NOMO-1 treated with DMSO at 0.1 percent for 48 hours (cell line): ENCODE results near the gene ZDHHC14.
A peak's percentile ranks its signal among the peaks of the same experiment; 100 is the strongest.
"Not testable (repeated sequence)": the region's sequence is repeated elsewhere in the genome, so short reads cannot be mapped to it uniquely, and the experiment has no call there.

Source experiments
- DNase-seq: peaks from one replicate; lab custom pipeline; 2025; ENCODE audit not compliant: unreplicated experiment; lab: John Stamatoyannopoulos, UW

The ZDHHC14 gene

GRCh38 chr6:157463743-157464135 is 82.7 kb downstream of the ZDHHC14 start:
- not testable (repeated sequence) for DNase-seq

DNA sequence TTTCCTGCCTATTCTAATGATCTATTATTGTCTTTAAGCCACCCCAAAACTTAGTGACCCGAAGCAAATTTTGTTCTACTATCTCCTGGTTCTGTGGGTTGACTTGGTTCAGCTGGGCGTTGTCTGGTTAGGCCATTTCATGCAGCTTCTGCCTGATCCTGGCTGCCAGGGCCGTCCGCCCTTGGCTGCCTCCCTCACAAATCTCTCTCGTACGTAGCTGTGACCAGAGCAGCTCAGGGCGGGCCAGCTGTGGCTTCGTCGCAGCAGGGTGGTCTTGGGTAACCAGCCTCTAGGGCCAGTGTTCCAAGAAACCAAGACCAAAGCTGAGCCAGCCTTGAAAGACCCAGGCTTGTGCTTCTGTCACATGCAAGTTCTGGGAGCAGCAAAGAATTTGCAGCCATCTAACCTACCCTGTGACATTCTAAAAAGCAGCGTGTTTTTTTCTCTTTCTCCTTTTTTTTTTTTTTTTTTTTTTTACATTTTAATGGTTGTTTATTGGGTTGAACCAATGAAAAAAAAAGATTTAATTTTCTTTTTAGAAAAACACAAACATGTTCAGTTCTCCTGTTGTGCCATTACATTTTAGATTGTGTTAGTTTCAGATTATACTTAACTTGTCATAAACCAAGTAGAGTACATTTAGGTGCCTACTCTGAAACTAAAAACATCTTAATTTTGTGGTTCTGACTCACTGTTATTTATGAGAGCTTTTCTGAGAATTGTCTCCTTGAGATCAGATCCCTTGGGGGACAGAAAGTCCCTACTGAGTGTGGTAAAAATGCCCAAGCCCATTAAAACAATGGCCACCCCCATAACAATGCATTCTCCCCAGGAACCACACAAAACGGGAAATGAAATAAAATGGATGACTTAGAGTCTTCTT is 83.9 kb downstream of the ZDHHC14 start:
- no peak for DNase-seq

GRCh38 chr6:157466342-157466648 is 85.3 kb downstream of the ZDHHC14 start:
- no peak for DNase-seq

GRCh38 chr6:157467339-157467738 is 86.3 kb downstream of the ZDHHC14 start:
- DNase-seq: not testable (repeated sequence)

DNA sequence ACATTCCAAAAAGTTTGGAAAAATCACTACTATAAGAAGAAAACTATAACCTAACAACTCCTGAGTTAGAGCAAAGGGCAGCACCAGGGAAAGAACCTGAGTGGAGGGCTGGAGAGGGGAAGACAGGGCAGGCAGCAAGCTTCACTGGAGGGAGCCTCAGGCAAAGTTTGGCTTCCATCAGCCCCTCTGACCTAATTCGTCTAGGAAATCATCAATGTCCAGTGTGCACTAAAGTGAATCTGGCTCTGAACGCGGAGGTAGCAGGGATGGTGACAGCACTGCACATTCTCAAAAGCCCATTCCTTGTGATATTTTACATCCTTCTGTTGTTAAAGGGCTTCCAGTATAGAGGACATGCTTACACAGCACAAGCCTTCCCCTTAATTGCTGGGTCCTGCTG is 87.1 kb downstream of the ZDHHC14 start:
- no peak for DNase-seq

DNA sequence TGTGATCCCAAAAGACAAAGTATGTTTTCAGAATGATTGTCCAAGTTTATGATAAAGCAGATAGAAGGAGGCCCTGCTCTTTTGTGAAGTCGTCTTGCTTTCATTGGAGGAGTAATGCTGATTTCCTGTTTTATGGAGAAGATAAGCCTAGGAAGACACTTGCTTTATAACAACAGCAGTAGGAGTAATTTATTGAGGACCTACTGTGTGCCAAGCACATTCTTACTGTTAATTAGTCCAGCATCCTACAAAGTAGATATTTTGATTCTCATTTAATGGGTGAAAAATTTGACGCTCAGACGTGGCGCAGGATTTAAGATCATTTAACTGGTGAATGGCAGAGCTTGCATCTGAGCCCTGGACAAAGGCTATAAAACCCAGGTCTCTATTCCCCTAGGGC is 87.6 kb downstream of the ZDHHC14 start:
- DNase-seq: no peak

GRCh38 chr6:157469378-157469777 is 88.4 kb downstream of the ZDHHC14 start:
- peak; percentile 33 for DNase-seq

GRCh38 chr6:157471077-157471686 is 90.2 kb downstream of the ZDHHC14 start:
- no peak for DNase-seq

GRCh38 chr6:157471895-157472686 is 91.1 kb downstream of the ZDHHC14 start:
- DNase-seq: no peak

DNA sequence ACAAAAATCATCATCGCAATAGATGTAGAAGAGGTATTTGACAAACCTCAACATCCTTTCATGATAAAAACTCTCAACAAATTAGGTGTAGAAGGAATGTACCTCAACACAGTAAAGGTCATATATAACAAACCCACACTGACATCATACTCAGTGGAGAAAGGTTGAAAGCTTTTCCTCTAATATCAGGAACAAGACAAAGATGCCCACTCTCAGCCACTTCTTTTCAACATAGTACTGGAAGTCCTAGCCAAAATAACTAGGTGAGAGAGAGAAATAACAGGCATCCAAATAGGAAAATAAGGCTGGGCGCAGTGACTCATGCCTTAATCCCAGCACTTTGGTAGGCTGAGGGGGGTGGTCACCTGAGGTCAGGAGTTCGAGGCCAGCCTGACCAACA is 95.8 kb downstream of the ZDHHC14 start:
- DNase-seq: no peak

DNA sequence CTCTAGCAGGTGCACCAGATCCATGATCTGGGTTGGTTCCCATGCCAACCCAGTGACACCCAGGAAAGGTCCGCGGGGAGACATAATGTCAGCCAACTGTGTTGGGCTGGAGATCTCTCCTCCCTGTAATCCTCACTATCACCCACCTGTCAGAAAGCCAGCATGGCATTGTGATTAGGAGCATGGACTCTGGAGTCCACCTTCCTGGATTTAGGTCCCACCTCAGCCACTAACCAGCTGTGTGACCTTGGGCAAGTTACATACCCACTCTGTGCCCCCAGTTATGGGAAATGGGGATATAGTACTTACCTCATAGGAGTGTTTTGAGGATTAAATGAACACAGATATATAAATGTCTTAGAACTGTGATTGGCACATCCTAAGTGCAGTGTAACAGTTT is 97.9 kb downstream of the ZDHHC14 start:
- no peak for DNase-seq

DNA sequence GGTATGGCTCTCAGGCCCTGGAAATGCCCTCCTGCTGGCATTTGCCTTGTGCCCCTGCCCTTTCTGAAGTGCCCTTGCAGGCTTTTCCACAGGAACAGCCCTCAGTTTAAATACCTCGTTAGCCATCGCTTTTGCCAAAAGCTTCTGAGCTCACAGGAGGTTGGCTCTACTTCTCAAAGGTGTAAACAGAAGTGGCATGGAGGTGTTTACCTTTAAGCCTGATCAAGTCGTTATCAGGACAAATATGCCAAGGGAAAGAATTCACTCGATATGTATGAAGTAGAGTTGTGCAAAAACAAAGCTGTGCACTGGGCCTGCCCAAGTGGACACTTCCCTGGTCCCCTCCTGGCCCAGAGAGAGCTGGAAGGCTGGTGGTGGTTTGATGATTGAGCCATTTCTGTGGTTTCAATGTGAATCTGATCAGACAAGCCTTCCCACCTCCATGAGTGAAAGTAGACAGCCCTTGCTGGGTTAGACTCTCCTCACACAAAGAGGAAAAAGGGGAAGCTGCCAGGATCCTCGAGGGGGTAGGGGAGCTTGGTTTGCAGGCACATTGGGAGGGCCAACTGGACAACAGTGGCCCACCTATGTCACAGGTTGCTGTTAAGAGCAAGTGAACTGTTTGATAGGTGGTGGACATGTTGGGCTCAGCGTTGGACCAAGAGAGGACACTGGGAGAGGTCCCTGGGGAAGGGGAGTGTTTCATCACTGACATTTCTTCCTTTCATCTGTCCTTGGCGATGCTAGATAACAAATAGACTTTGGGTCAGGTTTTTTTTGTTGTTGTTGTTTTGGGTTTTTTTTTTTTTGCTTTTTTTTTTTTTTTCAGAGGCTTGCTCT is 98.7 kb downstream of the ZDHHC14 start:
- no peak for DNase-seq

DNA sequence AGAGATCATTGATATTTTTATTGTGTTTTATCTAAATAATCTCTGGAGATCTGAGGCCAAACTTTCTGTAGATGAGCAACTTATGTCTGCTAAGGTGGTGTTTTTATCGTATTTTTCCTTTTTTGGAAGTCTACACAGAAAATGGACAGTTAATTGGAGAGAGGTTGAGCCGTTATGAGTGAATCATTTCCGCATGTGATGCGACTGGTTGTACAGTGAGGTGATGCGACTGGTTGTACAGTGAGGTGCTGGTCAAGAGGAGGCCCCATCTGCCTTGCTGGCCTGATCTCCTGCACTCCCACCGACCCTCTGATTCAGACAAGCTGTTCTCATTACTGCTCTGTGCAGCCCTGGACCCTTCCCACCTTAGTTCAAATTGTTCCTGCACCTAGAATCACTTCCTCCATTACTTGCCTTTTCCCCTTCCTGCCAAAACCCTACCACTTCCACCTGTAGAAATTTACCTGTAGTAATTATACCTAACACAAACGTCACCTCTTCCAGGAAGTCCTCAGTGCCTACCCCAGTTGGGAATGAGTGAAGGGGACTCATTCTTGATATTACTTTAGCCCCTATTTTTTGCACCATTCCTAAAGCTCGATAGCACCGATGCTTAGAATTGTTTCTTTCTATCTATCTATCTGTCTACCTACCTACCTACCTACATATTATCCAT is 100.3 kb downstream of the ZDHHC14 start:
- no peak for DNase-seq

DNA sequence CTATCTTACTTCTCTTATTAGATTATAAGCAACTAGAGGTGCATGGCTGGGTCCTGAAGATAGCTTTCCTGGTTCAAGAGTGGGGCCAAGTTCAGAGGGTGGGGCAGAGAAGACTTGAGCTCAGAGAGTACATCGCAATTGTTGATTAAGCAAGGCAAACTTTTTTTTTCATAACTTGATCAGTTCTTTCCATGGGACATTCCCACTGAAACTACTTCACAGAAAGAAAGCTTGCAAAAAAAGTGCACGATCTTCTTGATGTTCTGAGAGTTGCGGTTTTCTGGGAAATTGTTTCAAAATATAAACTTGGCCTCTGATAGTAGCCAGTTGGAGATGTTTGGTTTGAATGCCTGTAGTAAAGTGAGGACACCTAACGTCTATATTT is 100.9 kb downstream of the ZDHHC14 start:
- DNase-seq: no peak

- no peak for DNase-seq
Observed at GRCh38 chr6:157483770-157484169, 102.8 kb downstream of the ZDHHC14 start.

- no peak for DNase-seq
Observed at GRCh38 chr6:157484181-157484580, 103.2 kb downstream of the ZDHHC14 start.

- no peak for DNase-seq
Observed at GRCh38 chr6:157486572-157486971, 105.6 kb downstream of the ZDHHC14 start.

GRCh38 chr6:157487110-157487773 is 106.3 kb downstream of the ZDHHC14 start:
- no peak for DNase-seq

GRCh38 chr6:157488058-157488457 is 107.1 kb downstream of the ZDHHC14 start:
- no peak for DNase-seq

GRCh38 chr6:157488716-157489118 is 107.7 kb downstream of the ZDHHC14 start:
- no peak for DNase-seq
